Upper lobe of right lung (tissue), 1 donor: ENCODE measurements around the gene SPOCD1. TPM values are rescaled to one million over a fixed set of nuclear protein-coding genes. Genes with fewer than 3 reads are reported as not detected.

Experiments
- ATAC-seq: fragments of 200-7000 bp; cut with Tn5 transposase; one replicate; pipeline ENCODE4 v1.9.1; 2020; ENCODE audit warnings: mild to moderate bottlenecking, moderate library complexity
- DNase-seq: peaks from one replicate; pipeline ENCODE4 v3.0.0-alpha.2; 2020
- H3K27ac ChIP-seq: fragments of 200-600 bp; one replicate; pipeline ENCODE4 v1.8.0; 2022
- H3K27me3 ChIP-seq: fragments of 200-600 bp; one replicate; pipeline ENCODE4 v1.8.0; 2022; ENCODE audit warnings: mild to moderate bottlenecking
- H3K36me3 ChIP-seq: fragments of 200-600 bp; one replicate; pipeline ENCODE4 v1.8.0; 2022
- H3K4me1 ChIP-seq: fragments of 200-600 bp; one replicate; pipeline ENCODE4 v1.8.0; 2022
- H3K4me3 ChIP-seq: fragments of 200-600 bp; one replicate; pipeline ENCODE4 v1.8.0; 2022; ENCODE audit warnings: mild to moderate bottlenecking
- H3K9me3 ChIP-seq: fragments of 200-600 bp; one replicate; pipeline ENCODE4 v1.8.0; 2022
- intact Hi-C: fragments of 100-400 bp; cut with DNase I; formaldehyde crosslinking; loops from one replicate; pipeline ENCODE4 v1.11.0; 2022
- total RNA-seq: library from RNA; stranded (reverse); fragmentation: NEBNext Ultra II Directional; extraction: Animal tissue kit (Norgen Biotek cat#: 25700); gene quantifications from one replicate; pipeline ENCODE4 v1.2.1, GENCODE V29; 2021
- TF ChIP-seq, protein P1 (sequence below): fragments of 200-600 bp; IDR thresholded peaks from one replicate; pipeline ENCODE4 v1.8.0; 2022; ENCODE audit warnings: antibody characterized with exemption
- donor health status: DM: no; HTN: yes; CAD: no; lungs with severe emphysema.

The SPOCD1 gene
- total RNA-seq, 1 donor from 2014 or later, result 31.4 TPM

GRCh38 chr1:31804098-31804497, 11.7 kb downstream of the SPOCD1 start:
- H3K36me3 ChIP-seq, result no peaks in the 10 kb centered on the region
- H3K4me3 ChIP-seq, result no peak overlapping the region
- H3K27me3 ChIP-seq, result peaks cover under 1% of the 10 kb centered on the region
- no peaks in the 10 kb centered on the region for H3K4me1 ChIP-seq
- intact Hi-C loops, result no loop called here
- DNase-seq, result no peak
- no peak for ATAC-seq
- TF ChIP-seq, protein P1, sequence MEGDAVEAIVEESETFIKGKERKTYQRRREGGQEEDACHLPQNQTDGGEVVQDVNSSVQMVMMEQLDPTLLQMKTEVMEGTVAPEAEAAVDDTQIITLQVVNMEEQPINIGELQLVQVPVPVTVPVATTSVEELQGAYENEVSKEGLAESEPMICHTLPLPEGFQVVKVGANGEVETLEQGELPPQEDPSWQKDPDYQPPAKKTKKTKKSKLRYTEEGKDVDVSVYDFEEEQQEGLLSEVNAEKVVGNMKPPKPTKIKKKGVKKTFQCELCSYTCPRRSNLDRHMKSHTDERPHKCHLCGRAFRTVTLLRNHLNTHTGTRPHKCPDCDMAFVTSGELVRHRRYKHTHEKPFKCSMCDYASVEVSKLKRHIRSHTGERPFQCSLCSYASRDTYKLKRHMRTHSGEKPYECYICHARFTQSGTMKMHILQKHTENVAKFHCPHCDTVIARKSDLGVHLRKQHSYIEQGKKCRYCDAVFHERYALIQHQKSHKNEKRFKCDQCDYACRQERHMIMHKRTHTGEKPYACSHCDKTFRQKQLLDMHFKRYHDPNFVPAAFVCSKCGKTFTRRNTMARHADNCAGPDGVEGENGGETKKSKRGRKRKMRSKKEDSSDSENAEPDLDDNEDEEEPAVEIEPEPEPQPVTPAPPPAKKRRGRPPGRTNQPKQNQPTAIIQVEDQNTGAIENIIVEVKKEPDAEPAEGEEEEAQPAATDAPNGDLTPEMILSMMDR, result no peak
- H3K27ac ChIP-seq, result no peak overlapping the region
- H3K9me3 ChIP-seq, result no peaks in the 10 kb centered on the region

DNA sequence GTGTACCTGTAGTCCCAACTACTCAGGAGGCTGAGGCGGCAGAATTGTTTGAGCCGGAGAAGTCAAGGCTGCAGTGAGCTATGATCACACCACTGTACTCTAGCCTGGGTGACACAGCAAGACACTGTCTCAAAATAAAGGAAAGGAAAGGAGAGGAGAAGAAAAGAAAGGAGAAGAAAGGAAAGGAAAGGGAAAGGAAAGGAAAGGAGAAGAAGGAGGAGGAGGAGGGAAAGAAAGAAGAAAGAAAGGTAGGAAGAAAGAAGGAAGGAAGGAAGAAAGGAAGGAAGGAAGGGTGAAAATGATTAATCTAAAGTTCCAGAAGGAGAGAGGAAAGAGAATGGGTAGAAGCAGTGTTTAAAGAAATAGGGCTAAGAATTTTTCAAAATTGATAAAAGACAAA, 12.2 kb downstream of the SPOCD1 start:
- ATAC-seq (no peak), DNase-seq (no peak)
- H3K9me3 ChIP-seq, result no peaks in the 10 kb centered on the region
- H3K36me3 ChIP-seq, result no peaks in the 10 kb centered on the region
- intact Hi-C loops, result no loop called here
- no peak overlapping the region for H3K4me3 ChIP-seq
- no peak overlapping the region for H3K27ac ChIP-seq
- peaks cover 5% of the 10 kb centered on the region for H3K27me3 ChIP-seq
- TF ChIP-seq, protein P1, result no peak
- H3K4me1 ChIP-seq, result no peaks in the 10 kb centered on the region

DNA sequence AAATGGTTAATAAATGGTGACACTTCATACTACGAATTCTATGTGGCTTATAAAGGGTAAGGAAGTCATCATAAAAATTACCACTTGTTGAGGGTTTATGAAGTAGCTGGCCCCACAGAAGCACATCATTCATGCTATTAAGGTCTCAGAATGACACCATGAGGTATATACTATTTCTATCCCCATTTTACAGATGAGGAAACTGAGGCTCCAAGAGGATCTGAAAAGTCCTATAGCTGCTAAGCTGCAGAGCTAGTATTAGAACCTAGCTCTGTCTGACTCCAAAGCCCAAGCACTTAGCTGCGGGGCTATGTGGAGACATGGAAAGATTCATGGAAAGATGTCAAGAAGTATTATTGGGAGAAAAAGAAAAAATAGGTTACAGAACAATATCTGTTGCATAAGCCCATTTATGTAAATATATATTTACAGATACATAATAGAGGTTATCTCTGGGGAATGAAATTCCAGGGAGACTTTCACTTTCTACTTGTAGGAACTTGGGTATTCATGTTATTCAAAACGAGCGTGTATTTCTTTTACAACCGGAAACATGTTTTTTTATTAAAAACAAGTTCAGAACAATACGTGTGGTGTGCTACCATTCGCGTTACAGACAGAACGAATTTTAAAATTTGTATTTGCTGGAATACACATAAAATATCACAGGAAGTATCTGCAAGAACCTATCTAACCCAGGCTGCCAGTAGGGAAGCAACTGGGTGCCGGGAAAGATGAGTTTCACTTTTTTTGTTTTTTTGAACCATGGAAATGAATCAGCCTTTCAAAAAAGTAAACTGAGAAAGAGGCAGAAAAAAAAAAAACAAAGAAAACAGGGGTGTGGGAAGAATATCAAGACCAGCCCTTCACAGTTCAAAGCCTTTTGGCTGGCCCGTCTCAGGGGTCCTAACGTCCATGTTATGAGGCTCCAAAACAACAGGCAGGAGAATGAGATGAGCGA, 13.4 kb downstream of the SPOCD1 start:
- Histone ChIP-seq H3K36me3 (no peaks in the 10 kb centered on the region), H3K4me3 (peak overlapping the region; percentile 33), H3K27me3 (peaks cover 5% of the 10 kb centered on the region), H3K27ac (no peak overlapping the region), H3K4me1 (no peaks in the 10 kb centered on the region), H3K9me3 (no peaks in the 10 kb centered on the region)
- intact Hi-C loops, result no loop called here
- TF ChIP-seq, protein P1, result no peak
- no peak for ATAC-seq
- DNase-seq, result no peak

DNA sequence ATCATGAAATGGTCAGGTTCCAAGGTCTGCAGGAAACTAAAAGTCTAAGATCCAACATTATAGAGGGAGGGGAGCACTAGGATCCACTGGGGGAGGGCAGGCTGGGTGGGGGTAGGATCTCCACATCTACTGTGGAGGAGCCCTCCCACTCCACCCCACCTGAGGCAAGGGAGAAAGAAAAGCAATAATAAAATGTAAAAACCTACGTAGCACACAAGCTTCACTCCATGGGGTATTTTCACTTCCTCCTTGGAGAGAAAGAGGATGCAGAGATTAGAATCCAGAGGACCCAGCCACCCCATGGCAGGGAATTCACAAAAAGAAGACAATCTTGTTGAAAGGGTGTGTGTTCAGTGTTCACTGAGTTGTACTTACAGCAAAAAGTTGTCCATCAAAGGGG, 14.4 kb downstream of the SPOCD1 start:
- Histone ChIP-seq H3K36me3 (no peaks in the 10 kb centered on the region), H3K4me1 (no peaks in the 10 kb centered on the region), H3K27me3 (peaks cover 8% of the 10 kb centered on the region), H3K9me3 (no peaks in the 10 kb centered on the region), H3K27ac (no peak overlapping the region), H3K4me3 (no peak overlapping the region)
- ATAC-seq (no peak), DNase-seq (no peak)
- intact Hi-C loops, result no loop called here
- TF ChIP-seq, protein P1, result no peak

DNA sequence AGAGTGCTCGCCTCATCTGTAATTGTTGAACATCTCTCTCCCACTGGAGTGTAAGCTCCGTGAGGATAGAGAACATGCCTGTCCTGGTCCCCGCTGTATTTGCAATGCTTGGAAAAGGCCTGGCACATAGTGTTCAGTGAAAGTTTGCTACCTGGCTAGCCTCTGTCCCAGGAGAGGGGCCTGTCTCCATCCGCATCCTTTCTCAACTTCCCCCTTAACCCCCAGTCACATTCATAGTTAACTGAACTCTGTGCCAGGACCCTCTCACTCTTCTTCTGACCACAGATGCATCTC, 15.2 kb downstream of the SPOCD1 start:
- DNase-seq, result no peak
- peaks cover 10% of the 10 kb centered on the region for H3K27me3 ChIP-seq

More for the DNA sequence above, 15.2 kb downstream of the SPOCD1 start:
- no peak for ATAC-seq
- TF ChIP-seq, protein P1, result no peak
- H3K27ac ChIP-seq, result no peak overlapping the region
- no peaks in the 10 kb centered on the region for H3K4me1 ChIP-seq
- H3K9me3 ChIP-seq, result no peaks in the 10 kb centered on the region
- H3K4me3 ChIP-seq, result no peak overlapping the region
- intact Hi-C loops, result no loop called here
- no peaks in the 10 kb centered on the region for H3K36me3 ChIP-seq
